H1 (cell line): ENCODE data around the gene MCFD2. TPM values are rescaled to one million over a fixed set of nuclear protein-coding genes. Genes with fewer than 3 reads are reported as not detected.

ENCODE experiments used
- FOSL1 ChIP-seq: IDR thresholded peaks from 2 replicates; pipeline ENCODE4 v1.6.1; 2011; ENCODE audit warnings: mild to moderate bottlenecking, low read depth, low read length, moderate library complexity; ENCODE audit not compliant: insufficient read depth
- RAD21 ChIP-seq, 2 experiments: IDR thresholded peaks in 1 of 2; conservative IDR thresholded peaks in 1 of 2; 2 replicates each; pipeline ENCODE4 v1.6.1; 2011; ENCODE audit warnings: low read depth in 2 of 2, low read length in 2 of 2, improper control_type of control experiment in 1 of 2, inconsistent platforms in 1 of 2, mild to moderate bottlenecking in 1 of 2, moderate library complexity in 1 of 2
- polyA plus RNA-seq, 7 experiments: library from polyadenylated mRNA; depleted of rRNA in 3 of 7; stranded (reverse) in 5 of 7; unstranded in 2 of 7; fragments of >200 nt in 5 of 7; fragments of 200-250 nt in 2 of 7; gene quantifications; 1 replicate in 5 of 7; 2 replicates in 1 of 7; 4 replicates in 1 of 7; pipeline versions ENCODE4 v1.2.1 to v1.2.3, GENCODE V29; 2011 to 2013; ENCODE audit warnings: missing spikeins in 2 of 7, mixed read lengths in 2 of 7
- total RNA-seq: library from RNA; stranded (reverse); fragmentation: NEBNext Ultra II Directional; extraction: Animal tissue kit (Norgen Biotek cat#: 25700); gene quantifications from 2 replicates; pipeline ENCODE4 v1.2.1, GENCODE V29; 2021

The MCFD2 gene
- total and polyA plus RNA-seq, 2 of the 8 experiments (the other 6 are each of a cell fraction or from before 2014, with no cell fraction given): 35.2 to 76.2 TPM

DNA sequence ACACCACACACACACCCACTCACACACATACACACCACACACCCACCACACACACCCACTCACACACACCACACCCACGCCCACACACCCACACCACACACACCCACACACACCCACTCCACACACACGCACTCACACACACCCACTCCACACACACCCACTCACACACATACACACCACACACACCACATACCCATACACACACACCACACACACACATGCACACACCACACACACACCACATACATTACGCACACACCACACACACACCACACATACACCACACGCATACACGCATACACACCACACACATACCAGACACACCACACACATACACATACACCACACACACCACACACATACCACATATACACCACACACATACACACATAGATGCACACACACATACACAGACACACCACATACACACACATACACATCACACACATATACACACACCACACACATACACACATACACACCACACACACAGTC is 37.9 kb downstream of the MCFD2 start (continued):
- TF ChIP-seq RAD21 (IDR thresholded peaks at IDR 0.05 in 1 of 2, conservative IDR thresholded peaks at IDR 0.05 in 1 of 2; ENCODE audit: low read depth in 2 of 2, low read length in 2 of 2): no peak
- TF ChIP-seq FOSL1: no peak
